GM21367 (cell line): Measurements from ENCODE around the gene RBM44.
"Not testable (repeated sequence)": the region's sequence is repeated elsewhere in the genome, so short reads cannot be mapped to it uniquely, and the experiment has no call there.

ENCODE experiments used
- ATAC-seq: cut with Tn5 transposase; IDR thresholded peaks from one replicate; pipeline ENCODE4 v1.9.1; 2021; ENCODE audit not compliant: unreplicated experiment

RBM44 gene

DNA sequence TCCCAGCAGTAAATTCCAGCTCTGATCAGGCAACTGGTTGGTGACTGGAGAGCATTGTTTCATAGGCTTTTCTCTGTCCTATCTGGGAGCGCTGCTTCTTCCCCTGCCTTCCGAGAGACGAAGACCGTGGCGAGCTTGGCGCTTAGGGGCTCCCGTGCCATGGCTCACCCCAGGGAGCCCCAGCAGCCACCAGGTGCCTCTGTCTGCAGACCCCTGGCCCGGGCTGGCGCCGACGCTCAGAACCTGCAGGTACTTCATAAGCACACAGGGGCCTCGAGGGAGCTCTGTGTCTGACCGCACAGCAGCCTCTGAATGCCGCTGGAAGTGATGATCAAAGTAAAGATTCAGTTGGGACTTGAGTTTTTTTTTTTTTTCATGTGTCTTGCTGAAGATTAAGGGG, 19.1 kb upstream of the RBM44 start:
- no peak for ATAC-seq

DNA sequence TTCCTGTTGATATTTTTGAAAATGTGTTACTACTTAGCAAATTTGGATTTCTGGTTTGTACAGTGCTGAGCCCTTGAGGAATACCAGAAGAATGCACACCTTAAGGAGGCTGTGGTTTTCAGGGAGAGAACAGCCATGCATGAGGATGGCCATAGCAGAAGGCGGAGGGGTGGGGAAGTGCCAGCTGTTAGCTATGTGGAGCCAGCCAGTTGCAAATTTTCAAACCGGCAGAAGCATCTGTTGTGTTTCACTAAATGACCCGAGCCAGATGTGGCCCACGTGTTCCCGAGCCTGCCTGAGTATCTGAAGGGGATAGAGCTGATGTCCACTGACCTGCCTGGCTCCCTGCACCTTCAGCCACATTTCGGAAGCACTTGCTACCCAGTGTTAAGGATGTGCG, 16.4 kb upstream of the RBM44 start:
- no peak for ATAC-seq

DNA sequence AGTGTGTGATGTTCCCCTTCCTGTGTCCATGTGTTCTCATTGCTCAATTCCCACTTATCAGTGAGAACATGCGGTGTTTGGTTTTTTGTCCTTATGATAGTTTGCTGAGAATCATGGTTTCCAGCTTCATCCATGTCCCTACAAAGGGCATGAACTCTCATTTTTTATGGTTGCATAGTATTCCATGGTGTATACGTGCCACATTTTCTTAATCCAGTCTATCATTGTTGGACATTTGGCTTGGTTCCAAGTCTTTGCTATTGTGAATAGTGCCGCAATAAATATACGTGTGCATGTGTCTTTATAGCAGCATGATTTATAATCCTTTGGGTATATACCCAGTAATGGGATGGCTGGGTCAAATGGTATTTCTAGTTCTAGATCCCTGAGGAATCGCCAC, 14.9 kb upstream of the RBM44 start:
- ATAC-seq = not testable (repeated sequence)

DNA sequence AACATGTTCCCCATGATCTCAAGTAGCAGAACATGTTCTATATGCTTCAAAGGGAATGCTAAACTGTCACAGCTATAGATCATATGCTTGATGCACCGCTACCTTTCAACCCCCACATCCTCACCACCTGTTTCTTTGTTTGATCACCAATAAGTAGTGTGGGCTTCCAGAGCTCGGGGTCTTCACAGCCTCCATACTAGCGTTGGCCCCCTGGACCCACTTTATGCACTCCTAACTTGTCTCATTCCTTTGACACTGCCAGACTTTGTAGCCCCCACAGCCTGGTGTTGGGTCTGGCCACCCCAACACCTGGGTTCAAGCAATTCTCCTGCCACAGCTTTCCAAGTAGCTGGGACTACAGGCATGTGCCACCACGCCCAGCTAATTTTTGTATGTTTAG, 11.6 kb upstream of the RBM44 start:
- ATAC-seq = no peak

DNA sequence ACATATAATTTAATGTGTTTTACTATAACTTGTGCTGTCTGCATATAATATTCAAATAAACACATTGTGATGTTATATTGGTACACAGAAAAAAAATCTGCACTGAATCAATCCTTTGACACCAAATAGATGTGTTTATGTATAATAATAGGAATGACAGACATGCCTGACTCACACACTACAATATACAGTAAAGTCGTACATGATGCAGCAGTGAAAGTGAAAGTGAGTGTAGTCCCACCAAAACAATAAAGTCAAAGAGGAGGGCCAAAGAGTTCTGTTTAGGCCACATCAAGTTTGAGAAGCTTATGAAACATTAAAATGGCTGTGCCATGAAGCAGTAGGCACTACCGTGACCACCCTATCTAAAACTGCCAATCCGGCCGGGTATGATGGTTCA, 8.2 kb upstream of the RBM44 start:
- no peak for ATAC-seq

DNA sequence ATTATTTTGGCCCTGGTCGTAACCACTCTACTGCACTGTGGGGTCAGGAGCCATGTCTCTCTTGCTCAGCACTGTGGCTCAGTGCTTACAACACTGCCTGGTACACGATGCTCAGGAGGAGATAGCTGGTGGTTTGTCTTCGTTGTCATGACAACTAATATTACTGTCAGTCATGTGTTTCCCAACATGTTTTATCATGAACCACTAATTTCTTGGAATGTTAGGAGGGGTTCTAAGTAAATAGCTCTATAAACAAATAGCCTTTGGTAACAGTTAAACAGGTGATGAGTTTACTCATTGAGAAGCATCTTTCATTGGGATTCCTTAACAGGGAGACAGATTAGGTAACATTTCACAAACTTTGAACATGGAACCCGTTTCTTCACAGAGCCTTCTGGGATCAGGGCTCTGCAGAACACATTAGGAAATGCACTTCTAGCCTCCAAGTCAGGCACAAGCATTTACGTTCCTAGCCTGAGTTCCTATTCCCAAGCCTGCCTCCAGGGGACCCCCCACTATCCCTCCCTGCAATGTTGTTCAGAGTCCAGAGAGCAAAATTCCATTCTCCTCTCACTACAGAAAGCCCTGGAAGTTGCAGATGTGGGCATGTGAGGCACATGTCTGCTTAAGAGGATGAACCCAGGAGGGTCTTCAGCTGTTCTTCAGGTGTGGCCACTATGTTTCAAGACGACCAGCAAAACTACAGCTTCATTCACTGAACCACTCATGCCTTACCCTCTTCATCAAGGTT, 6.4 kb upstream of the RBM44 start:
- no peak for ATAC-seq

DNA sequence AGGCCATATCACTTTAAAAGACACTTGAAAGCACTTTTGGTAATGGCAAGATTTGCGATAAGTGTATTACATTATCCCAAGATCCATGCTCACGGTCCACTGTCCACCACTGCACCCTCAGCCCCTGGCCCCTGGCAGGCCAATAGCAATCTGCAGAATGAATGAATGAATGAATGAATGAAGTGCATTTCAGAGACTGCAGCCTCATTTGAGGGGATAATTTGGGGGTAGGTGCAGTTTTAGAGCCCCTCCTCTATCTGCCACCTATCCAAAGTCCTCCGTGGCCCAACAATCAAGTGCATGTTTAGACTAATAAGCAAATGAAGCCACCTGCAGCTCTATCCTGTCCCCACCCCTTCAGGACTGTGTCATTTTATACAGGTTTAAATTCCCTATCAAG, 1.3 kb upstream of the RBM44 start:
- no peak for ATAC-seq

DNA sequence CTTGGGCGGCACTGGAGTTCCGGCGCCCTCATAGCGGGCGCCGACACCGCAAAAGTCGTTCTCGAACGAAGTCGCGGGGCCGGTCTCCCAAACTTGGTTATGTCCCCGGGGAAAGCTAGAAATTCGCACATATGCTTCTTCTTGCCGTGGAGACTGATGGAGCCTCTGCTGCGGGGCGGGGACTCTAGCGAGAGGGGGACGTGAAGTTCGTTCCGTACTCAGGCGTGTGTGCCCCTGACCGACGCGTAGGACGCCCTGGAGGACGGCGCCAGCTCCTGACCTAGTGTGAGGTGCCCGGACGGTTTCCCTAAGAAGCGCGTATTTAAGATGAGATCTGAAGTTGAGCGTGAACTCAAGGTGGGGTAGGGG, 465 bp downstream of the RBM44 start:
- ATAC-seq = no peak

DNA sequence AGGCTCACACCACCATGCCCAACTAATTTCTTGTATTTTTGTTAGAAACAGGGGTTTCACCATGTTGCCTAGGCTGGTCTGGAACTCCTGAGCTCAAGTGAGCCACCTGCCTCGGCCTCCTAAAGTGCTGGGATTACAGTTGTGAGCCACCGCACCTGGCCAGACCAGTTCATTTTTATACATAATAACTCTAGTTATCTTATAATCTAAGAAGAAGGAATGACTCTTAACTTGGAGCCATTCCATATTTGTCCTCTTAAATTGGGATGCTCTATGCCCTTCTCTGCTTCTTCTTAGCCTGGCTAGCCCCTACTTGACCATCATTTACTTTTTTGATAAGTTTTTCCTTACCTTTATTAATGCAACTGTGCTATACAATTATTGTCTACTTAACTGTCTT, 2.9 kb downstream of the RBM44 start:
- ATAC-seq = no peak

DNA sequence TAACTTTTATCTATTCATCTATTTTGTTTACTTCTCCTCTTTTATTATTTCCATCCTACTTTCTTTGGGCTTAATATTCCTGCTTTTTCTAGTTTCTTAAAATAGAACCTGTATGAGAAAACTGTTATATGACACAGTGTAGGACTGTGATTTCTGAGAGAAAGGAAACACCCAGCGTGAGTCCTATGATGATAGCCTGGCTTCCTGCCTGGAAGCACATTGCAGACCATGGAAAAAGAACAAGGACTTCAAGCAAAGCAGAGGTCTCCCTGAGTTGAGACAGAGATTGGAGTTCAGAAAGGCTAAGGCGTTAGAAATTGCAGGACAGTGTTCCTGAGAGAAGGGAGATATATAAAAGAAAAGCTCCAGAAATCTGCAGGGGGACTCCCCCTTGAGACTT, 7.8 kb downstream of the RBM44 start:
- ATAC-seq = no peak

DNA sequence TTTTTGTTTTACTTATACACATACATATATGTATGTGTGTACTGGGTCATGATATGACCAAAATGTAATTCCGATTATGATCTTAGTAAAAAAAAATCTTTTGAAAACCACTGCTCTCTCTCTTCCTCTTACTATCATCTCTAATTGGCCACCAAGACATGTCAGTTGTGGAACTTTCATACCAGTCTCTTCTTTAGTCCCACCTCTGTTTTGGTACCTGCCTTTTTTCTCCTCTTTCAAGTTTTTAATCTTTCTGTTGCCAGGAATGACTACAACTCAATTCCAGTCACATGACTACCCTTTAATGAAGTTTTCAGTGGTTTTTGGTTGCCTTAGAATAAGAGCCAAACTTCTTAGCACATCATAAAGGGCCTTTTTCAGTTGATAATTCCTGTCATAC, 17.1 kb downstream of the RBM44 start:
- no peak for ATAC-seq

DNA sequence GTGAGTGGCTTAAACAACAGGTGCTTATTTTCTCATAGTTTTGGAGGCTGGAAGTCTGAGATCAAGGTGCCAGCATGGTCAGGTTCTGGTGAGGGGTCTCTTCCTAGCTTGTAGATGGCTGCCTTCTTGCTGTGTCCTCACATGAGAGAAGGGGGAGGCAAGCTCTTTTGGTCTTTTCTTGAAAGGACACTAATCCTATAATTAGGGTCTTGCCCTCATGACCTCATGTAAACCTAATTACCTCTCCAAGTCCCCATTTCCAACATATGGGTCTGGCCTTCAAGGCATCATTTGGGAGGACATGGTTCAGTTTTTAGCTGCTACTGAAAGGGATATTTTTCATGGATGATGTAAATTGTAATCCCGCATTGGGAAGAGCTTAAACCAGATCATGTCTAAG, 18.0 kb downstream of the RBM44 start:
- ATAC-seq = no peak

DNA sequence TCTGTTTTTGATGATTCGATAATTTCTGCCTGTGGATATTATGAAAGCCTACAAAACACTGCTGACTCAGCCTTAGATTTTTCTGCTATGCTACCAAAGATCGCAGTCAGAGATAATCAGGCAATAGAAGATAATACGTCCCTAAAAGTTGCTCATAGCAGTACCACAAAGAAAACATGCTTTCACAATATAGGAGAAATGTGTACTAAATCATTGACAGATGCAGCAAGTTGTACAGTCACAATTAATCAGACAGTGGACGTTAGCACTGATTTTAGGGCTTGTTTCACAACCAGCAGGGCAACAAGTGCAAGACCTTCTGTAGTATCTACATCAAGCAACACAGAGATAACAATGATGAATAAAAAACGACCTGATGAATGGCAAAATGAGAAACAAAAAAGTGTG, 19.5 kb downstream of the RBM44 start:
- ATAC-seq = no peak

DNA sequence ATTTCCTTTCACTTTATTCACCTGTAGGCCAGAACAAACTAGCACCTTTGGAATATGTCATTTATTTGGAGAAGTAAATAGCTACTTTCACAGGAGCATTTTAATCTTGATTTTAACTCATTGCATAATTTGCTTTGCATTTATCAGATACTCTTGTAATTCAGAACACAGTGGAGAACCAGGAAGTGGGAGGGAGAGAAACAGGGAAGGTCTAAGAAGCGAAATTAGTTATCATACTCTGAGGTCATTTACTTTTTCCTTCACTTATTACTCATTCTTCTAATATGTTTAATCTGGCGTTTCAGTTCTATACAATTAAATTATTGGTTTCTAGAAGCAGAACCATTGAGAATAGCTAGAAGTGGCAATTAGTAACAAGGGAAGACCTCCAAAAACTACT, 20.7 kb downstream of the RBM44 start:
- no peak for ATAC-seq

DNA sequence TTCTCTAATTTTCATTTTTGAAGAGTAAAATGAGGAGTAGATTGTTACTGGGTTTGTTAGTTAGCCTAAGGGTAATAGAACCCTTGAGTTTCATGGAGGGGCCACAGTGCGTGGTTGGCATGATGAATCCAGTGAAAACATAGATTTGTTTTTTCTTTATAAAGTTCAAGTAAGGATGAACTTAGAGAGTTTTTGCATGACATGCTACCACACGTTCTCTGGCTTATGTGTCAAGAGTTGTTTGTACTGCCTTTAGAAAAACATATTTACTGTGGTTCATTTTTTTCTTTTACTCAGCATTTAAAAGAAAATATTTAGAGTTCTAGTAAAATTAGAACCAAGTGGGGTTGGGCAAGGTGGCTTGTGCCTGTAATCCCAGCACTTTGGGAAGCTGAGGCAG, 21.8 kb downstream of the RBM44 start:
- no peak for ATAC-seq

DNA sequence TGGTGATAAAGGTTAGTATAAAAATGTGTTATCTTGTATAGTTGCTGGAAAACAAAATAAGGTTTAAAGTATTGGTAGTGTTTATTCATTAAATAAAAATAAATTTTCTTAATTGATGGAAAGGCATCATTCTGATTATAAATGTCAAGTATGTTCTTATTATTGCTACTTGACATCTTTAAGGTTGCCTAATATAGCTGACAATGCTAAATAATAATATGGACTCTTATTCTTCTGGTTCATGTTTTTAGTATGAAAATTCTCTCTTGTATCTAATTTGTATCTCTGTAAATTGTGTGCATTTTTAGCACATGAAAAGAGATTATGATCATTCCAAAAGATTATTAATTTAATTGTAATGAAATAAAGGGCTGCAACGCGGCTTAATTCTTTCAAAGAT, 25.0 kb downstream of the RBM44 start:
- ATAC-seq = no peak

DNA sequence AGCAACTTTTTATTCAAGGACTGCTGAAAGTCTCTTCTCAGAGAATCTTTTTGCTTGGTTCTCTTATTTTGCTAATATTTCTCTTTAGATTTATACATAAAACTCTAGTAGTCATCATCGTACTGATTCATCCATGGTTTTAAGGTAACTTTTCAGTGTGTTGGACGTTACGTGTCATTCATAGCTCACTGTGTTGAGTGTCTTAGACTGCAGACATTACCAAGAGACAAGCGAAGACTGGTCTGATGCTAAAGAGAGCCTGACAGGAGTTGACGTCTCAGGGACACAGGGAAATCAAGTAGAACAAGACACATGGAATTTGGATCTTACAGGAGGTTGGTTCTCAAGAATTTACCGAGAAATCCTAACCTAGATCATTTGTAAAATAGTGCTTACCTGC, 25.5 kb downstream of the RBM44 start:
- no peak for ATAC-seq

DNA sequence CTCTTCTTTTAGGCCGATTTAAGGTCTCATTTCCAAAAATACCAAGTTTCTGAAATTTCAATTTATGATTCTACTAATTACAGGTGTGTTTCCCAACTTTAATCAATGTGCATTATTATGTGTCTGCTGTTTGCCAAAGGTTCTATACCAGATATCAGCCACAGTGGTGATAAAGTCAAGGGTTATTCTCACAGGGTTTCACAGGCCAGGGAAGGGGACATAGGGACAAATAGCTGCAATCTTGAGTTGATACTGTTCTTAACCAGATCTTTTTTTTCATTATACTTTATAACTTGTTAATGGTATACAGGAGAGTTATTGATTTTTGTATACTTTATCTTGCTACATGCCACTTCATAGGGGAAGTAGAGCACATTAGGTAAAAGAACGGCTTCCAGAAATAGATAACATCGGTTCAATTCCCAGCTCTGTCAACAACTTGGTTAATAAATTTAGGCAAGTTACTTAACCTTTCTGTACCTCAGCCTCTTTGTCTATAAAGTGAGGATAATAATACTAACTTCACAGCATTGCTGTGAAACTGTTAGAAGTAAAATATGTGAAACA, 28.9 kb downstream of the RBM44 start:
- no peak for ATAC-seq

DNA sequence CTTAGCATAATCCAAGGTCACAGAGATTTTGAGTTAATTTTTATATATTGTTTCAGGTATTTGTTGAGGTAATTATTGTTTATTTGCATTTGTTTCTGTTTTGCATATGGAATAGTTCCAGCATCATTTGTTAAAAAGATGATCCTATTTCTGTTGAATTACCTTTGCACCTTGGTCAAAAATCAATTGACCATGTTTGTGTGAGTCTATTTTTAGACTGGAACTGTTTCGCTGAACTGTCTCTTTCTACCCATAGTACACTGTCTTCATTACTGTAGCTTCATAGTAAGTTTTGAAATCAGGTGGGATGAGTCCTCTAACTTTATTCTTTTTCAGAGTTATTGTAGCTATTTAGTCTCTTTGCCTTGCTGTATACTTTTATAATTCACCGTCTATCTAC, 31.9 kb downstream of the RBM44 start:
- ATAC-seq = no peak

DNA sequence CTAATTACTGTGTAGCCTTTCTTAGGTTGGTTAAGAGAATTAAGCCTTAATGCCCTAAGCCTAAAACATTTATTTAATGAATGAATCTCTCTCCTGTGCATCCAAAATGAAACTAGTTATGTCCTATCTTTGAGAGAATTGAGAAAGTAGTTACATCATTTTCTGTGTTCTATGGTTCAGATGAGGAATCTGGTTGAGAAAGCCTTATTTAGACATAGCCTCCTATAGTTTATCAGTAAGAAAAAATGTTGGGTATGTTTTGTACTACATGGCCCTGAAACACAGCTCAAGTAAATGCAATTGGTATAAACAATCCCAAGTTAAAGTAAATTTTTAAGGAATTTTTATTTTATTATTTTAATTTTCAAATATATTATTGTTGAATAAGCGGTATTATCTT, 35.0 kb downstream of the RBM44 start:
- no peak for ATAC-seq

DNA sequence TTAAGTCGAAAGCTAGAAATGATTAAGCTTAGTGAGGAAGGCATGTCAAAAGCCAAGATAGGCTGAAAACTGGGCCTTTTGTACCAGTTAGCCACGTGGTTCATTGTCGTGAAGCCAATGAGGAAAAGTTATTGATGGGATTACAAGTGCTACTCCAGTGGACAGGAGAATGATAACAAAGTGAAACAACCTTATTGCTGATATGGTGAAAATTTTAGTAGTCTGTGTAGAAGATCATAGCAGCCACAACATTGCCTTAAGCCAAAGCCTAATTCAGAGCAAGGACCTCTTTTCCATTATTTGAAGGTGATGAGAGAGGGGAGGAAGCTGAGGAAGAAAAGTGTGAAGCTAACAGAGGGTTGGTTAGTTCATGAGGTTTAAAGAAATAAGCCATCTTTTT, 36.8 kb downstream of the RBM44 start:
- no peak for ATAC-seq

DNA sequence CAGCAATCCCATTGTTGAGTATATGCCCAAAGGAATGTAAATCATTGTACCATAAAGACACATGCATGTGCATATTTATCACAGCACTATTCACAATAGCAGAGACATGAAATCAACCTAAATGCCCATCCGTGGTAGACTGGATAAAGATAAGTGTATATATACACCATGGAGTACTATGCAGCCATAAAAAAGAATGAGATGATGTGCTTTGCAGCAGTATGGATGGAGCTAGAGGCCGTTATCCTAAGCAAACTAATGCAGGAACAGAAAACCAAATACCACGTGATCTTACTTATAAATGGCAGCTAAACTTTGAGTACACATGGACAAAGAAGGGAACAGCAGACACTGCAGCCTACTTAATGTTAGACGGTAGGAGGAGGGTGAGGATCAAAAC, 42.5 kb downstream of the RBM44 start:
- ATAC-seq = no peak

DNA sequence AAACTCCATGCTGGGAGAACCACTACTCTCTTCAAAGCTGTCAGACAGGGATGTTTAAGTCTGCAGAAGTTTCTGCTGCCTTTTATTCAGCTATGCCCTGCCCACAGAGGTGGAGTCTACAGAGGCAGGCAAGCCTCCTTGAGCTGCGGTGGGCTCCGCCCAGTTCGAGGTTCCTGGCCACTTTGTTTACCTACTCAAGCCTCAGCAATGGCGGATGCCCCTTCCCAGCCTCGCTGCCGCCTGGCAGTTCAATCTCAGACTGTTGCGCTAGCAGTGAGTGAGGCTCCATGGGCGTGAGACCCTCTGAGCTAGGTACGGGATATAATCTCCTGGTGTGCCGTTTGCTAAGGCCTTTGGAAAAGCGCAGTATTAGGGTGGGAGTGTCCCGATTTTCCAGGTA, 50.4 kb downstream of the RBM44 start:
- not testable (repeated sequence) for ATAC-seq
